Measurements from ENCODE around the gene DBNDD1. TPM values are rescaled to one million over a fixed set of nuclear protein-coding genes. Genes with fewer than 3 reads are reported as not detected.
"Not testable (repeated sequence)": the region's sequence is repeated elsewhere in the genome, so short reads cannot be mapped to it uniquely, and the experiment has no call there.

The DBNDD1 gene
- total RNA-seq, 2 experiments from 2014 or later = 0.62 to 1.2 TPM

- H3K9me3 Mint-ChIP-seq; H3K4me1 Mint-ChIP-seq; H3K27ac Mint-ChIP-seq; POLR2A ChIA-PET; H3K27me3 Mint-ChIP-seq; DNase-seq; ATAC-seq (ENCODE audit: low read depth); H3K4me3 Mint-ChIP-seq: not testable (repeated sequence)
- H3K36me3 Mint-ChIP-seq = peaks cover 10% of the 10 kb centered on the region
Observed at GRCh38 chr16:89967436-89967835, 51.8 kb downstream of the DBNDD1 start.

DNA sequence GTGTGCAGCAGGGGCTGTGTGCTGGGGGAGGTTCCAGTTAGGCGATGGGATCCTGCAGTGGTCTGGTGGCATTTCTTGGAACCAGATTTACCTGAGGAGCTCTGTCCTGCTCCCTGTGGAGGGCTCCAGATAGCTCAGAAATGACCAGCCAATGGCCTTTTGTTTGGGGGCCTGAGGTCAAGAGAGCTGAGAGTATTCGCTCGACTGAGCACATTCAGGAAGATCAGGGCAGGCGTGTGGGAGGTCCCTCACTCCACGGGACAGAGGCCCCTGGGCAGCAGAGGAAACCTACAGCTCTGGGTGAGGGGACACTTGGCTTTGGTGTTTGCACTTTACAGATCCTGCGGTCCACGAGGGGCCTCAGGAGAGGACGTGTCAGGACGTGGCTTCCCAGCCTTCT is 52.5 kb downstream of the DBNDD1 start:
- no peak overlapping the region for H3K27ac Mint-ChIP-seq
- peaks cover 9% of the 10 kb centered on the region for H3K4me1 Mint-ChIP-seq
- peaks cover 5% of the 10 kb centered on the region for H3K9me3 Mint-ChIP-seq
- POLR2A ChIA-PET = no interaction called here
- ATAC-seq (ENCODE audit: low read depth) (no peak), DNase-seq (no peak)
- H3K36me3 Mint-ChIP-seq = peaks cover 10% of the 10 kb centered on the region
- H3K27me3 Mint-ChIP-seq = no peaks in the 10 kb centered on the region
- H3K4me3 Mint-ChIP-seq = no peak overlapping the region

DNA sequence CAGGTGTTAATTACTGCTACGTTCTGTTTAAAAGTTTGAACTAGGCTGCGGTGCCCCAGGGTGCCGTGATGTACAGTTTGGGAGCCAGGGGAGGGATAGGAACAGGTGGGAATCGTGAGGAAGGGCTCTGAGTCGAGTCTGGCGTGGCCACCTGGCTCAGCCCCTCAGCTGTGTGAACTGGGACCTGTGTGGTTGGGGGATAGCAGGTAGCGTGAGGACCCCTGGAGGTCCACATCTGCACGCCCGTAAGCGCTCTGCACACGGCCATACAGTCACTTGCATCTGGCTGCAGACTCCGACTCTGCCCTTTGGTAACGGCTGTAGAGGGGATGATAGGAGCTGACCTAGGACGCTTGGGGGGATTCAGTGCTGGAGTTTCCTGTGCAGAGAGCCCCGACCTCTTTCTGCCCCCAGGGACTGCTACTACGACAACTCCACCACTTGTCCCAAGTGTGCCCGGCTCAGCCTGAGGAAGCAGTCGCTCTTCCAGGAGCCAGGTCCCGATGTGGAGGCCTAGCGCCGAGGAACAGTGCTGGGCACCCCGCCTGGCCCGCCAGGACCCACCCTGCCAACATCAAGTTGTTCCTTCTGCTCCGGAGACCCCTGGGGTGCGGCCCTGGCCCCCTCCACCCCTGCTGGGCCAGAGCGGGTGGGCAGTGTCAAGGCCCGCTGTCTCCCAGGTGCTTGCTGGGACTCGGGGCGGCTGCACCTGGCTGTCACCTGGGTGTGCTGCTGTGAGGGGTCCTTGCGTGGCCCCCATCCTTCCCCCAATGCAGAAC is 53.6 kb downstream of the DBNDD1 start:
- peaks cover 6% of the 10 kb centered on the region for H3K4me1 Mint-ChIP-seq
- no peak overlapping the region for H3K27ac Mint-ChIP-seq
- H3K27me3 Mint-ChIP-seq = no peaks in the 10 kb centered on the region
- POLR2A ChIA-PET = interaction anchor here (0.6 kb wide), 1 partner anchor 373 kb away, joined by 3 read pairs; no protein-coding TSS in a partner anchor
- no peak overlapping the region for H3K4me3 Mint-ChIP-seq
- DNase-seq (no peak), ATAC-seq (ENCODE audit: low read depth) (no peak)
- H3K36me3 Mint-ChIP-seq = peaks cover 8% of the 10 kb centered on the region
- H3K9me3 Mint-ChIP-seq = peaks cover 2% of the 10 kb centered on the region

DNA sequence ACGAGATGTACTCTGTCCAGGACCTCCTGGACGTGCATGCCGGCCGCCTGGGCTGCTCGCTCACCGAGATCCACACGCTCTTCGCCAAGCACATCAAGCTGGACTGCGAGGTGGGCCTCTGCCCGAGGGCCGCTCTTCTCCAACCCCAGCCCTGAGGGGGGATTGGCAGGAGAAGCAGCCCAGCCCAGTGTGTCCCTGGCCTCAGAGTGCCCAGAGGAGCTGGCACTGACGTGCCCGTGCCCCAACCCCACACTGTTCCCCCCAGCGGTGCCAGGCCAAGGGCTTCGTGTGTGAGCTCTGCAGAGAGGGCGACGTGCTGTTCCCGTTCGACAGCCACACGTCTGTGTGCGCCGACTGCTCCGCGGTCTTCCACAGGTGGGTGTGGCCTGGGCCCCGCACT is 55.1 kb downstream of the DBNDD1 start:
- Mint-ChIP-seq H3K9me3 (no peaks in the 10 kb centered on the region), H3K27ac (no peak overlapping the region), H3K4me1 (peaks cover 3% of the 10 kb centered on the region), H3K36me3 (no peaks in the 10 kb centered on the region), H3K4me3 (no peak overlapping the region), H3K27me3 (no peaks in the 10 kb centered on the region)
- no peak for ATAC-seq (ENCODE audit: low read depth)
- POLR2A ChIA-PET = no interaction called here
- no peak for DNase-seq

GRCh38 chr16:89962754-89963498 is 56.3 kb downstream of the DBNDD1 start:
- H3K27ac Mint-ChIP-seq = no peak overlapping the region
- DNase-seq (no peak), ATAC-seq (ENCODE audit: low read depth) (no peak)
- POLR2A ChIA-PET = no interaction called here
- H3K9me3 Mint-ChIP-seq = no peaks in the 10 kb centered on the region
- peaks cover 3% of the 10 kb centered on the region for H3K4me1 Mint-ChIP-seq
- no peaks in the 10 kb centered on the region for H3K27me3 Mint-ChIP-seq
- H3K4me3 Mint-ChIP-seq = no peak overlapping the region
- peaks cover 2% of the 10 kb centered on the region for H3K36me3 Mint-ChIP-seq

GRCh38 chr16:89961920-89962319 is 57.3 kb downstream of the DBNDD1 start:
- peaks cover 2% of the 10 kb centered on the region for H3K36me3 Mint-ChIP-seq
- no peaks in the 10 kb centered on the region for H3K9me3 Mint-ChIP-seq
- H3K4me3 Mint-ChIP-seq = no peak overlapping the region
- DNase-seq (no peak), ATAC-seq (ENCODE audit: low read depth) (no peak)
- POLR2A ChIA-PET = no interaction called here
- H3K27me3 Mint-ChIP-seq = no peaks in the 10 kb centered on the region
- no peaks in the 10 kb centered on the region for H3K4me1 Mint-ChIP-seq
- no peak overlapping the region for H3K27ac Mint-ChIP-seq

- Mint-ChIP-seq H3K36me3 (peaks cover 2% of the 10 kb centered on the region), H3K4me3 (no peak overlapping the region), H3K9me3 (no peaks in the 10 kb centered on the region), H3K27me3 (no peaks in the 10 kb centered on the region), H3K27ac (no peak overlapping the region), H3K4me1 (no peaks in the 10 kb centered on the region)
- ATAC-seq (ENCODE audit: low read depth) (no peak), DNase-seq (no peak)
- POLR2A ChIA-PET = no interaction called here
Observed at GRCh38 chr16:89960966-89961365, 58.3 kb downstream of the DBNDD1 start.

DNA sequence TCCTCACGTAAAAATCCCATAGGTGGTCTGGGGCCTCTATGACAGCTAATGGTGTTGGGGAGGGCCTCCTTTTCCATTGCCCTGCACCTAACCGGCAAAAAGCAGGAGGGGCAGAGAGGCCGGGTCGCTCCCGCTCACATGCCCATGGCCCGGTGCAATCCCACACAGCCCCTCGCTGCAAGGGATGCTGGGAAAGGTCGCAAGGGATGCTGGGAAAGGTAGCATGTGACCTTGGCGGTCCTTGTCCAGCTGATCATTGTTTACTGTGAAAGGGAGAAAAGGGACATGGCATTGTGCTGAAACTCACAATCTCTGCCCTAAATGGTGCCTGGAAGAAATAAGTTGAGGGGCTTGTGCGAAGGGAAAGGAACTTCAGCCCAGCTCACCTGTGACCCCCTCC is 60.7 kb downstream of the DBNDD1 start:
- Mint-ChIP-seq H3K9me3 (no peaks in the 10 kb centered on the region), H3K4me1 (peaks cover 2% of the 10 kb centered on the region), H3K27me3 (no peaks in the 10 kb centered on the region), H3K4me3 (no peak overlapping the region), H3K27ac (no peak overlapping the region), H3K36me3 (peaks cover 2% of the 10 kb centered on the region)
- no peak for DNase-seq
- ATAC-seq (ENCODE audit: low read depth) = no peak
- POLR2A ChIA-PET = no interaction called here

GRCh38 chr16:89958068-89958467 is 61.2 kb downstream of the DBNDD1 start:
- Mint-ChIP-seq H3K36me3 (peaks cover 2% of the 10 kb centered on the region), H3K4me1 (peaks cover 3% of the 10 kb centered on the region), H3K4me3 (no peak overlapping the region), H3K9me3 (no peaks in the 10 kb centered on the region), H3K27ac (no peak overlapping the region), H3K27me3 (no peaks in the 10 kb centered on the region)
- no peak for ATAC-seq (ENCODE audit: low read depth)
- POLR2A ChIA-PET = no interaction called here
- no peak for DNase-seq

DNA sequence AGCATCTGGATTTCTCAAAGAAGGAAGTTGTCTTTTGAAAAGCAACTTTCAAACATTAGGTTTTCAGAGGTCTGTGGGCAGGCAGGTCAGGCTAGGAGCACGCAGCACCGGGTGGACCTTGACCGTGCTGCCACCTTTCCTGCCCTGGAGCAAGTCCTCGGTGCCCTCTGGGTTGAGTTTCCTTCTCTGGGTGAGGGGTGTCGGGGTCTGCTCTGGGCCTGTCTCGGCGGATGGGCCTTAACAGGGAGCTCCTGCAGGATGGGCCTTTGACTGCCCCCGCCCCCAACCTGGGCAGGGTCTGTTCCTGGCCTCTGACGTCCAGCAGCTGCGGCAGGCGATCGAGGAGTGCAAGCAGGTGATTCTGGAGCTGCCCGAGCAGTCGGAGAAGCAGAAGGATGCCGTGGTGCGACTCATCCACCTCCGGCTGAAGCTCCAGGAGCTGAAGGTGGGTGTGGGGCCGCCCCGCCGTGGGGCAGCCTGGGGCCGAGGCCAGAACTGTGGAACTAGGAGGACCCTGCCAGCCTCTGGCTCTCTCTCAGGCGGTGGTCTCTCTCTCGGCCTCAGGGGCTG is 62.0 kb downstream of the DBNDD1 start:
- ATAC-seq (ENCODE audit: low read depth) = no peak
- H3K4me3 Mint-ChIP-seq = no peak overlapping the region
- H3K27me3 Mint-ChIP-seq = no peaks in the 10 kb centered on the region
- H3K27ac Mint-ChIP-seq = no peak overlapping the region
- DNase-seq = no peak
- H3K36me3 Mint-ChIP-seq = peaks cover 2% of the 10 kb centered on the region
- POLR2A ChIA-PET = no interaction called here
- H3K4me1 Mint-ChIP-seq = peaks cover 3% of the 10 kb centered on the region
- H3K9me3 Mint-ChIP-seq = no peaks in the 10 kb centered on the region

GRCh38 chr16:89956505-89957215 is 62.6 kb downstream of the DBNDD1 start:
- ATAC-seq (ENCODE audit: low read depth) (no peak), DNase-seq (no peak)
- Mint-ChIP-seq H3K27me3 (no peaks in the 10 kb centered on the region), H3K4me1 (peaks cover 3% of the 10 kb centered on the region), H3K4me3 (no peak overlapping the region), H3K9me3 (no peaks in the 10 kb centered on the region), H3K27ac (no peak overlapping the region), H3K36me3 (peaks cover 2% of the 10 kb centered on the region)
- POLR2A ChIA-PET = no interaction called here

GRCh38 chr16:89955001-89955685 is 64.1 kb downstream of the DBNDD1 start:
- POLR2A ChIA-PET = no interaction called here
- H3K4me1 Mint-ChIP-seq = peaks cover 3% of the 10 kb centered on the region
- no peak overlapping the region for H3K4me3 Mint-ChIP-seq
- peaks cover 2% of the 10 kb centered on the region for H3K36me3 Mint-ChIP-seq
- no peak for DNase-seq
- no peaks in the 10 kb centered on the region for H3K27me3 Mint-ChIP-seq
- no peak overlapping the region for H3K27ac Mint-ChIP-seq
- no peaks in the 10 kb centered on the region for H3K9me3 Mint-ChIP-seq
- ATAC-seq (ENCODE audit: low read depth) = no peak

Data from activated naive CD8-positive, alpha-beta T cell treated with anti-CD3 and anti-CD28 coated beads, Interleukin-2, amount 10 ng/mL, durations not matched to agents 7 days and 5 days (primary cell).